Karpas-422 (cell line): ENCODE measurements around the gene ABCB8. TPM values are rescaled to one million over a fixed set of nuclear protein-coding genes. Genes with fewer than 3 reads are reported as not detected.
A peak's percentile ranks its signal among the peaks of the same experiment; 100 is the strongest.
"Not testable (repeated sequence)": the region's sequence is repeated elsewhere in the genome, so short reads cannot be mapped to it uniquely, and the experiment has no call there.

Experiments
- DNase-seq: peaks from one replicate; pipeline ENCODE4 v3.0.0-alpha.2; 2015
- H2AFZ ChIP-seq: fragments of 200-600 bp; sonication (generic); 2 replicates; pipeline ENCODE4 v1.6.1; 2014; ENCODE audit warnings: antibody characterized with exemption, low read length, mixed read lengths
- H3K27ac ChIP-seq: fragments of 200-600 bp; sonication (generic); 2 replicates; pipeline ENCODE4 v1.5.1; 2014; ENCODE audit warnings: mild to moderate bottlenecking, low read length, moderate library complexity
- H3K27me3 ChIP-seq: fragments of 200-600 bp; sonication (generic); 2 replicates; pipeline ENCODE4 v1.6.1; 2014; ENCODE audit warnings: low read length, mixed read lengths
- H3K36me3 ChIP-seq: fragments of 200-600 bp; sonication (generic); 2 replicates; pipeline ENCODE4 v1.6.1; 2014; ENCODE audit warnings: low read length, mixed read lengths; ENCODE audit not compliant: insufficient read depth
- H3K4me1 ChIP-seq: fragments of 200-600 bp; sonication (generic); 2 replicates; pipeline ENCODE4 v1.6.1; 2014; ENCODE audit warnings: mild to moderate bottlenecking, low read length, mixed read lengths
- H3K4me2 ChIP-seq: fragments of 200-600 bp; sonication (generic); 2 replicates; pipeline ENCODE4 v1.6.1; 2014; ENCODE audit warnings: low read length, low read depth, mild to moderate bottlenecking; ENCODE audit not compliant: poor library complexity, severe bottlenecking
- H3K4me3 ChIP-seq: fragments of 200-600 bp; sonication (generic); 2 replicates; pipeline ENCODE4 v1.5.1; 2014; ENCODE audit warnings: mild to moderate bottlenecking, antibody characterized with exemption, low read length, mixed read lengths
- H3K79me2 ChIP-seq: fragments of 200-600 bp; sonication (generic); 2 replicates; pipeline ENCODE4 v1.6.1; 2014; ENCODE audit warnings: mild to moderate bottlenecking, low read length, mixed read lengths
- H3K9ac ChIP-seq: fragments of 200-600 bp; sonication (generic); 2 replicates; pipeline ENCODE4 v1.6.0; 2014; ENCODE audit warnings: low read length
- H3K9me2 ChIP-seq: fragments of 200-600 bp; sonication (generic), shearing (Covaris generic); replicated peaks from 2 replicates; pipeline ENCODE4 v1.6.0; 2014; ENCODE audit warnings: mild to moderate bottlenecking, low read length, moderate library complexity; ENCODE audit not compliant: insufficient read depth
- H3K9me3 ChIP-seq: fragments of 300-700, 200-600 bp; sonication (generic); 2 replicates; pipeline ENCODE4 v1.6.1; 2014; ENCODE audit warnings: low read length, mixed read lengths
- H4K20me1 ChIP-seq: fragments of 200-600 bp; sonication (generic); 2 replicates; pipeline ENCODE4 v1.6.1; 2014; ENCODE audit warnings: mild to moderate bottlenecking, antibody characterized with exemption, low read length, low read depth; ENCODE audit not compliant: insufficient read depth
- total RNA-seq: library from RNA; depleted of rRNA; stranded (reverse); fragments of >200 nt; shearing (Covaris generic); gene quantifications from 2 replicates; pipeline ENCODE4 v1.2.3, GENCODE V29; 2014; ENCODE audit warnings: low replicate concordance

Gene ABCB8
- total RNA-seq, 1 experiment from 2014 or later: 19.0 TPM

- H3K9me2 ChIP-seq: no peaks in the 10 kb centered on the region
- H4K20me1 ChIP-seq: no peaks in the 10 kb centered on the region
- peak overlapping the region; percentile 43; the same call in 1 of the 2 replicates for H3K27ac ChIP-seq
- no peaks in the 10 kb centered on the region for H3K27me3 ChIP-seq
- peak overlapping the region; percentile 25; the same call in 1 of the 2 replicates for H2AFZ ChIP-seq
- peak; percentile 75 for DNase-seq
- H3K4me2 ChIP-seq: peak overlapping the region; percentile 82
- H3K4me3 ChIP-seq: peak overlapping the region; percentile 81
- H3K79me2 ChIP-seq: peaks cover 7% of the 10 kb centered on the region; the same call in 1 of the 2 replicates
- H3K9me3 ChIP-seq: no peaks in the 10 kb centered on the region
- no peaks in the 10 kb centered on the region for H3K36me3 ChIP-seq
- peak overlapping the region; percentile 88 for H3K9ac ChIP-seq
- H3K4me1 ChIP-seq: peaks cover 47% of the 10 kb centered on the region
These were observed 18.8 kb upstream of the ABCB8 start for GRCh38 chr7:151009327-151010036.

GRCh38 chr7:151010037-151010306 lies 18.3 kb upstream of the ABCB8 start:
- H3K4me3 ChIP-seq: peak overlapping the region; percentile 81; the same call in 1 of the 2 replicates
- no peaks in the 10 kb centered on the region for H3K9me2 ChIP-seq
- peaks cover 47% of the 10 kb centered on the region for H3K4me1 ChIP-seq
- no peak for DNase-seq
- H3K79me2 ChIP-seq: peaks cover 7% of the 10 kb centered on the region; the same call in 1 of the 2 replicates
- H3K9ac ChIP-seq: peak overlapping the region; percentile 88
- H3K27me3 ChIP-seq: no peaks in the 10 kb centered on the region
- no peaks in the 10 kb centered on the region for H4K20me1 ChIP-seq
- H3K9me3 ChIP-seq: no peaks in the 10 kb centered on the region
- peak overlapping the region; percentile 82 for H3K4me2 ChIP-seq
- H3K27ac ChIP-seq: no peak overlapping the region
- no peaks in the 10 kb centered on the region for H3K36me3 ChIP-seq
- no peak overlapping the region for H2AFZ ChIP-seq

- Histone ChIP-seq H3K9me2 (no peaks in the 10 kb centered on the region), H3K27ac (no peak overlapping the region), H3K4me1 (peaks cover 47% of the 10 kb centered on the region), H3K4me2 (peak overlapping the region; percentile 82), H3K9ac (peak overlapping the region; percentile 88), H3K9me3 (no peaks in the 10 kb centered on the region), H3K27me3 (no peaks in the 10 kb centered on the region), H3K4me3 (peak overlapping the region; percentile 81; the same call in 1 of the 2 replicates), H3K36me3 (no peaks in the 10 kb centered on the region), H3K79me2 (peaks cover 7% of the 10 kb centered on the region; the same call in 1 of the 2 replicates), H4K20me1 (no peaks in the 10 kb centered on the region), H2AFZ (no peak overlapping the region)
- no peak for DNase-seq
These were observed 17.7 kb upstream of the ABCB8 start for GRCh38 chr7:151010307-151011096.

GRCh38 chr7:151011097-151011409 lies 17.2 kb upstream of the ABCB8 start:
- Histone ChIP-seq H3K4me1 (peaks cover 47% of the 10 kb centered on the region), H3K9me2 (no peaks in the 10 kb centered on the region), H3K27ac (no peak overlapping the region), H3K9ac (no peak overlapping the region), H3K36me3 (no peaks in the 10 kb centered on the region), H3K27me3 (no peaks in the 10 kb centered on the region), H3K9me3 (no peaks in the 10 kb centered on the region), H2AFZ (no peak overlapping the region), H4K20me1 (no peaks in the 10 kb centered on the region), H3K79me2 (peaks cover 7% of the 10 kb centered on the region; the same call in 1 of the 2 replicates), H3K4me2 (peak overlapping the region; percentile 82), H3K4me3 (no peak overlapping the region)
- DNase-seq: no peak

- H3K27ac ChIP-seq, H3K9ac ChIP-seq, H3K27me3 ChIP-seq, H3K9me2 ChIP-seq, H3K4me2 ChIP-seq, H3K79me2 ChIP-seq, H3K9me3 ChIP-seq, H4K20me1 ChIP-seq, H3K4me3 ChIP-seq, H3K36me3 ChIP-seq, DNase-seq, H2AFZ ChIP-seq: not testable (repeated sequence)
- H3K4me1 ChIP-seq: peaks cover 47% of the 10 kb centered on the region
These were observed 16.6 kb upstream of the ABCB8 start for GRCh38 chr7:151011616-151012015.

- no peaks in the 10 kb centered on the region for H3K9me3 ChIP-seq
- H3K4me1 ChIP-seq: peaks cover 47% of the 10 kb centered on the region
- H3K27ac ChIP-seq: no peak overlapping the region
- no peaks in the 10 kb centered on the region for H4K20me1 ChIP-seq
- peaks cover 7% of the 10 kb centered on the region; the same call in 1 of the 2 replicates for H3K79me2 ChIP-seq
- H3K4me2 ChIP-seq: no peak overlapping the region
- no peaks in the 10 kb centered on the region for H3K36me3 ChIP-seq
- no peak overlapping the region for H2AFZ ChIP-seq
- no peaks in the 10 kb centered on the region for H3K9me2 ChIP-seq
- no peak overlapping the region for H3K9ac ChIP-seq
- DNase-seq: no peak
- no peak overlapping the region for H3K4me3 ChIP-seq
- no peaks in the 10 kb centered on the region for H3K27me3 ChIP-seq
These were observed 16.1 kb upstream of the ABCB8 start for GRCh38 chr7:151012031-151012692.

- Histone ChIP-seq H3K4me1 (peaks cover 49% of the 10 kb centered on the region), H3K4me2 (no peak overlapping the region), H4K20me1 (no peaks in the 10 kb centered on the region), H2AFZ (no peak overlapping the region), H3K79me2 (peaks cover 7% of the 10 kb centered on the region; the same call in 1 of the 2 replicates), H3K9me2 (no peaks in the 10 kb centered on the region), H3K27me3 (no peaks in the 10 kb centered on the region), H3K9me3 (no peaks in the 10 kb centered on the region), H3K4me3 (no peak overlapping the region), H3K36me3 (no peaks in the 10 kb centered on the region), H3K27ac (no peak overlapping the region), H3K9ac (no peak overlapping the region)
- no peak for DNase-seq
These were observed 15.3 kb upstream of the ABCB8 start for GRCh38 chr7:151012911-151013347.

GRCh38 chr7:151013356-151013732 lies 14.9 kb upstream of the ABCB8 start:
- H3K4me2 ChIP-seq: peak overlapping the region; percentile 65
- H2AFZ ChIP-seq: no peak overlapping the region
- H3K9me3 ChIP-seq: no peaks in the 10 kb centered on the region
- no peaks in the 10 kb centered on the region for H3K27me3 ChIP-seq
- no peak for DNase-seq
- no peaks in the 10 kb centered on the region for H3K36me3 ChIP-seq
- H3K4me1 ChIP-seq: peaks cover 49% of the 10 kb centered on the region
- no peak overlapping the region for H3K9ac ChIP-seq
- no peaks in the 10 kb centered on the region for H3K9me2 ChIP-seq
- no peak overlapping the region for H3K27ac ChIP-seq
- no peak overlapping the region for H3K4me3 ChIP-seq
- H4K20me1 ChIP-seq: no peaks in the 10 kb centered on the region
- peaks cover 7% of the 10 kb centered on the region; the same call in 1 of the 2 replicates for H3K79me2 ChIP-seq
